Hair follicle dermal papilla cell (primary cell): ENCODE measurements around the gene AMBP. TPM values are rescaled to one million over a fixed set of nuclear protein-coding genes. Genes with fewer than 3 reads are reported as not detected.

Experiments
- total RNA-seq: library from RNA; depleted of rRNA; stranded (reverse); fragments of >200 nt; gene quantifications from 2 replicates; pipeline ENCODE4 v1.2.3, GENCODE V29; 2012

Gene AMBP
- 0.12 and 0.16 TPM in 2 replicates for total RNA-seq

GRCh38 chr9:114078021-114078780 lies at the start of gene AMBP:
Gene AMBP, minus strand, starts transcription at chr9:114078300. Its CDS starts 91 bp downstream, at chr9:114078209.

GRCh38 chr9:114098936-114099668 lies 21.0 kb upstream of the AMBP start, which contains the start of gene KIF12:
Gene KIF12, minus strand, starts transcription at chr9:114099292. Its CDS starts 16 bp downstream, at chr9:114099276.

Other genes with a start within 250 kb of the AMBP start
- gene ZNF618, start 202.0 kb downstream of the AMBP start, total RNA-seq, result 17.1 and 20.3 TPM in 2 replicates
- gene KIF12, start 21.0 kb upstream of the AMBP start, total RNA-seq, result under 0.01 and 0.12 TPM in 2 replicates
- 50.0 and 62.6 TPM in 2 replicates for gene COL27A1, start 77.2 kb upstream of the AMBP start, total RNA-seq
- gene ORM1, start 244.8 kb upstream of the AMBP start, total RNA-seq, result not detected in 2 replicates